HL-60/S4 treated with phorbol 12-myristate 13-acetate at 8.2 ng/mL for 4 days and 3 days (cell line): ENCODE measurements around the gene BOD1L1.

Experiments
- in situ Hi-C: fragments of 300-500 bp; cut with MboI; formaldehyde crosslinking; loops from 2 replicates; pipeline ENCODE4 v1.15.0; 2022; ENCODE audit warnings: low sequenced_read_pairs

BOD1L1 gene

DNA sequence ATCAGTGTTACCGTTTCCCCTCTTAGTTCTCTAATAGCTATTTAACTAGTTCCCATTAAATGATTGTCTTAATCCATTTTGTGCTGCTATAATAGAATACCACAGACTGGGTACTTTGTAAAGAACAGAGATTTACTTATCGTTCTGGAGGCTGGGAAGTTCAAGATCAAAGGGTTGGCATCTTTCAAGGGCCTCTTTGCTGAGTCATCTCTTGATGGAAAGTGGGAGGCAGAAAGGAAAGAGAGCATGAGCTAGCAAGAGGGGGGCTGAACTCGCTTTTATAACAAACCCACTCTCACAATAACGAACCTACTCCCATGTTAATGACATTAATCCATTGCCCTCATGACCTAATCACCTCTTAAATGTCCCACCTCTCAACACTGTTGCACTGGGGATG, 65.9 kb downstream of the BOD1L1 start:
- in situ Hi-C loops = loop anchor here (25.0 kb wide), 1 partner anchor 824 kb away; no protein-coding TSS in a partner anchor

GRCh38 chr4:13560111-13560510, 67.4 kb downstream of the BOD1L1 start:
- in situ Hi-C loops = loop anchor here (25.0 kb wide), 1 partner anchor 823 kb away; no protein-coding TSS in a partner anchor

- in situ Hi-C loops = loop anchor here (25.0 kb wide), 1 partner anchor 822 kb away; no protein-coding TSS in a partner anchor
Measured at GRCh38 chr4:13559413-13559812, 68.1 kb downstream of the BOD1L1 start.

DNA sequence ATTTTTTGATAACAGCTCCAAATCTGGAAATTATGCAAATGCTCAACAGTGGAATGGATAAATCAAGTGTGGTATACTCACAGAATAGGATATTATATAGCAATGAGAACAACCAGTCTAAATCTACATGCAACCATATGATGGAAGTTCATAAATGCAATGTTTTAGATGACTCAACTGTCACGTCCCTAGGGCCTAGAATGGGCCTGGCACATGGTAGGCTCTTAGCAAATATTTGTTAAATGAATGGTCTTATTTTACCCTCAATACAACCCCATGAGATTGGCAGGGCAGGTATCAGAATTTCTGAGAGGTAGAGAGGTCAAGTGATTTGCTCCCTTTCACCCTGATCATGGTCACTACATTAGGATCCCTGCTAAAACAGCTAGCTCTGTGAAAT, 68.6 kb downstream of the BOD1L1 start:
- in situ Hi-C loops = loop anchor here (25.0 kb wide), 1 partner anchor 822 kb away; no protein-coding TSS in a partner anchor

DNA sequence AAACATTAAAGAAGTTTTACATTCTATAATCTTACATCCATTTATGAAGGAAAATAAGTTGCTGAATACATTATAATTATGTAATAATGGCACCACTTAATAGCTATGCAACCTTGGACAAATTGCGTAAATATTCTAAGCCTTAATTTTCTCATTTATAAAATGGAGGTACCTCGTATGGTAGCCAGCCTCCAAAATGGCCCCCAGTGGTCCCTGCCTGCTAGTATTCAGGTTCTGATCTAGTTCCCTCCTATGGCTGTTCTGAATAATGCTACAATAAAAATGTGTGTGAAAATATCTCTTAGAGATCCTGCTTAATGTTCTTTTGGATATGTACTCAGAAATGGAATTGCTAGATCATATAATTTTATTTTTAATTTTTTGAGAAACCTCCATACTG, 72.2 kb downstream of the BOD1L1 start:
- in situ Hi-C loops = loop anchor here (25.0 kb wide), 1 partner anchor 818 kb away; no protein-coding TSS in a partner anchor

DNA sequence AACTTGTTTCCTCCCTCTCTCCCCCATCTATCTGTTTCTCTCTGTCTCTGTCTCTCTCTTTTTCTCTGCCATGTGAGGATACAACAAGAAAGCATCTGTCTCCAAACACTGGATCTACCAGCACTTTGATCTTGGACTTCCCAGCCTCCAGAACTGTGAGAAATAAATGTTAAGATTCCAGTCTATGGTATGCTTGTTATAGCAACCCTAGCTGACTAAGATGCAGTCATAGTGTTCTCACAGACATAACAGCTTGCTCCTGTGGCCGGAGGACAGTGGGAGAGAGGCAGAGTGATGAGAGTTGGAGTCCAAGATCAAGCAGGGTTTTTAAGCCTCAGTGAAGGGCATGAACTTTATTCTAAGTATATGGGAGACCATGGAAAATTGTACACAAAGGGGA, 74.4 kb downstream of the BOD1L1 start:
- in situ Hi-C loops = loop anchor here (25.0 kb wide), 1 partner anchor 816 kb away; no protein-coding TSS in a partner anchor

DNA sequence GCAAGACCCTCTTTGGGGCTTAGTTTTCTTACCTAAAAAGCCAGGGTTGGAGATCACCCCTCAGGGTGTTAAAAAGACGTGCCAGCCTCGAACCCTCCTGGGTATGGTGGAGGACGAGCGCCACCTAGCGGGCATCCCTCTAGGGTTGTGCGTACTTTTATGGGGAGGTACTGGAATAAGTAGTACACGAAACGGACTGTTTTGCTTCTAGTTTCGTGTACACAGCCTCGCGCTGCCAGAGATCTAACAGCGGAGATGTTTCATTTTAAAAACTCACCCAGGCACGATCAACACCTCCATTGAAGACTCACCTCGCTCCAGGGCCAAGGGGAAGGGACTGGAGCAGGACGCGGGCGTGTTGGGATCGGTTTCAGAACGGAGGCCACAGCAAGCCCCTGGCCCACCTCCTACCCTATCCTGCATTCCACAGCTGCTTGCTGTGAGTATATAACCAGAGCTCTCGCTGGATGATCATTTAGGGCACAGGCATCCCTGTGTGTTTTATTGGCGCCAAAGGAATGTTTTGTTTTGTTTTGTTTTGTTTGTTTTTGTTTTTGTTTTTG, 78.5 kb downstream of the BOD1L1 start:
- in situ Hi-C loops = loop anchor here (25.0 kb wide), 1 partner anchor 712 kb away; no protein-coding TSS in a partner anchor

GRCh38 chr4:13548059-13548983, 79.2 kb downstream of the BOD1L1 start:
- in situ Hi-C loops = loop anchor here (25.0 kb wide), 1 partner anchor 711 kb away; no protein-coding TSS in a partner anchor

DNA sequence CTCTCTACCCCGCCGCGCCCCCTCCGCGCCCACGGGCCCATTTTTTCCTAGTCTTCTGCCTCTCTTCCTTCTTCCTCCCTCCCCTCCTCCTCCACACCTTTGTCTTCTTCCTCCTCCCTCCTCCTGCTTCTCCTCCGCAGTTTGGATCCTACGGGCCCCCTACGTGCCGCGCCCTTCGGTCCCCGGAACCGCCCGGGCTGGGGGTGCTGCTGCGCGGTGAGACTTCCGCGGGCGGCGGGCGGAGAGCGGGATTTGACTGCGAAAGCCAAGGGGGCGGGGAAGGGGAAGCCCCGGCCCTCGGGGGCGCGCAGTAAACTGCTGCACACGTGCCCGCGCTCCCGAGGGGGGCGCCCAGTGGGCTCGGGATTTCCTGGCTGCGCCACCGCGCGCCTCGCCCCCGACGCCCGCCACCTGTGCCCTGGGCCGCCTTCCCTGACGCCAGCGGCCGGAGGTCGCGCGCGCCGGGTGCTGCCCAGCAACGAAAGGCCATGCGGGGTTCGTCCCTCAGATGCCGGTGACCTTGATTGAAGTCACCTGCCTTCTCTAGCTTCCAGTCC, 80.0 kb downstream of the BOD1L1 start:
- in situ Hi-C loops = loop anchor here (25.0 kb wide), 1 partner anchor 710 kb away; no protein-coding TSS in a partner anchor

DNA sequence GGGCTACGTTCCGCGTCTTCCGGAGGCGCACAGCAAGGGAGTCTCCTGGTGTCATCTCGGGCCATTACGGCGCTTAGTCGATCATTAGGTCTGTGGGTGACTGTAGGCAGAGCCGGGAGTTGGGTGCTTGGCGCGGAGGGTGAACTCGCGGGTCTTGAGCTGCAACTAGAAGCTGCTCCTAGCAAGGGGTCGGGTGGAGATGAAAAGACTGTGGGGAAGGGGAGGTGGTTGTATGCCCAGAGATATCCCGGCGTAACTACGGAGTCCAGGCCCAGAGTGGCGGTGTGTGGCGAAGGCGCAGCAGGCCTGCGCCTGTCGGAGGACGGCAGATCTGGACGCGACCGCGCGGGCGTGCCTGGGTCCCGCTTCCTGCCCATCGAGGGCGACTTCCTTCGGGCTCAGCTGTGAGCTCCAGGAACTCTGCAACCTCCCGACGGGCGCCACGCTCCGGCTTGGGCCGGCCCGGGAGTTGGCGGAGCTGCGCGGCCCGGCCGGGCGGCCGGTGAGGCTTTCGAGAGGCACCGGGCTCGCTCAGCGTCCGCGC, 80.5 kb downstream of the BOD1L1 start:
- in situ Hi-C loops = loop anchor here (25.0 kb wide), 1 partner anchor 710 kb away; no protein-coding TSS in a partner anchor

- in situ Hi-C loops = loop anchor here (25.0 kb wide), 1 partner anchor 709 kb away; no protein-coding TSS in a partner anchor
Measured at GRCh38 chr4:13546142-13546940, 81.2 kb downstream of the BOD1L1 start.

- in situ Hi-C loops = loop anchor here (25.0 kb wide), 1 partner anchor 708 kb away; no protein-coding TSS in a partner anchor
Measured at GRCh38 chr4:13545394-13545808, 82.1 kb downstream of the BOD1L1 start.

- in situ Hi-C loops = loop anchor here (25.0 kb wide), 1 partner anchor 707 kb away; no protein-coding TSS in a partner anchor
Measured at GRCh38 chr4:13544606-13545393, 82.7 kb downstream of the BOD1L1 start.

GRCh38 chr4:13543839-13544605, 83.5 kb downstream of the BOD1L1 start, which contains the start of gene NKX3-2:
Gene NKX3-2, minus strand, starts transcription at chr4:13544508. Its CDS starts 94 bp downstream, at chr4:13544414.
- in situ Hi-C loops = loop anchor here (25.0 kb wide), 1 partner anchor 707 kb away; no protein-coding TSS in a partner anchor

GRCh38 chr4:13543032-13543838, 84.3 kb downstream of the BOD1L1 start:
- in situ Hi-C loops = loop anchor here (25.0 kb wide), 1 partner anchor 706 kb away; no protein-coding TSS in a partner anchor

DNA sequence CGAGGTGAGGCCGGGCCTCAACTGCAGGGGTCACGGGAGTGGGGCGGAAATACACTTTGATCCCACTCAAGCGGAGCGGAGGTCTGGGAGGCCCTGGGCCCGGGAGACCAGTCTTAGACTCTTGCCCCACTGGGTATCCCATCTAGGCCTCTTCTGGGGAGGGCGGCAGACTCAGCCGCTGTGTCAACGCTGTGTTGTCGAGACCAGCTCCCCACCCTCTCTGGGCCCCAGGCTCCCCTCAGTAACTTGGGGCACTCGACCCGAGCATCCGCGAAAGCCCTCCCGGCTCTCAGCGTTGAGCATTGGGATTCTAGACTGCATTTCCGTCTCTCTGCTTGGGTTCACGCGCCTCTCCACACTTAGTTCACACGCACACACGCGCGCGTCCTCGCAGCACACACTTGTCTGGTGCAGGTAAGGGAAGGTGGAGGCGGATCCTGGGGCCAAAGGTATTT, 84.9 kb downstream of the BOD1L1 start:
- in situ Hi-C loops = loop anchor here (25.0 kb wide), 1 partner anchor 705 kb away; no protein-coding TSS in a partner anchor
